CD14-positive monocyte (primary cell): Measurements from ENCODE around the gene SEMA3G. TPM values are rescaled to one million over a fixed set of nuclear protein-coding genes. Genes with fewer than 3 reads are reported as not detected.

ENCODE experiments used
- DNase-seq, 3 donors: peaks; one replicate each; pipeline ENCODE4 v3.0.0-alpha.2; 2011 to 2022
- H2AFZ ChIP-seq: 2 replicates; pipeline ENCODE4 v1.6.0; 2012; ENCODE audit warnings: mild to moderate bottlenecking, low read depth, low read length, inconsistent platforms; ENCODE audit not compliant: insufficient read depth, poor library complexity, severe bottlenecking
- H3K27ac ChIP-seq, 2 donors: 1 replicate in 1 of 2; 2 replicates in 1 of 2; pipeline ENCODE4 v1.5.1; 2012 to 2013; ENCODE audit warnings: low read length in 2 of 2, control low read depth in 1 of 2, inconsistent platforms in 1 of 2, low read depth in 1 of 2, mild to moderate bottlenecking in 1 of 2
- H3K27me3 ChIP-seq, 2 donors: one replicate each; pipeline versions ENCODE4 v1.6.0 to v1.6.1; 2011 to 2013; ENCODE audit warnings: low read length in 2 of 2; ENCODE audit not compliant: control insufficient read depth in 2 of 2, insufficient read depth in 2 of 2
- H3K36me3 ChIP-seq, 2 donors: replicated peaks in 1 of 2; 1 replicate in 1 of 2; 2 replicates in 1 of 2; pipeline versions ENCODE4 v1.5.1 to v1.6.1; 2012 to 2013; ENCODE audit warnings: low read length in 2 of 2, control low read depth in 1 of 2, inconsistent platforms in 1 of 2, mild to moderate bottlenecking in 1 of 2; ENCODE audit not compliant: insufficient read depth in 2 of 2, control insufficient read depth in 1 of 2
- H3K4me1 ChIP-seq, 2 donors: 1 replicate in 1 of 2; 2 replicates in 1 of 2; pipeline versions ENCODE4 v1.5.1 to v1.6.1; 2012 to 2013; ENCODE audit warnings: low read length in 2 of 2, control low read depth in 1 of 2, inconsistent platforms in 1 of 2, mild to moderate bottlenecking in 1 of 2, moderate library complexity in 1 of 2; ENCODE audit not compliant: insufficient read depth in 2 of 2, control insufficient read depth in 1 of 2
- H3K4me2 ChIP-seq: replicated peaks from 2 replicates; pipeline ENCODE3; 2012; ENCODE audit warnings: low read length, moderate library complexity, mild to moderate bottlenecking; ENCODE audit not compliant: poor library complexity, severe bottlenecking; ENCODE audit errors: extremely low read depth
- H3K4me3 ChIP-seq, 3 experiments: fragments of 200-600 bp in 1 of 3; sonication (generic) in 1 of 3; replicated peaks in 1 of 3; 1 replicate in 2 of 3; 2 replicates in 1 of 3; pipeline ENCODE4 v1.5.1; 2011 to 2013; ENCODE audit warnings: low read length in 3 of 3, mild to moderate bottlenecking in 3 of 3, control low read depth in 2 of 3, low read depth in 2 of 3, inconsistent platforms in 1 of 3, moderate library complexity in 1 of 3
- H3K79me2 ChIP-seq: 2 replicates; pipeline ENCODE4 v1.6.0; 2012; ENCODE audit warnings: mild to moderate bottlenecking, control low read depth, inconsistent platforms, low read length, moderate library complexity; ENCODE audit not compliant: insufficient read depth
- H3K9ac ChIP-seq: 2 replicates; pipeline ENCODE4 v1.6.0; 2017; ENCODE audit warnings: low read length, mild to moderate bottlenecking; ENCODE audit not compliant: insufficient read depth, poor library complexity, severe bottlenecking
- H3K9me3 ChIP-seq, 2 donors: replicated peaks in 1 of 2; 1 replicate in 1 of 2; 2 replicates in 1 of 2; pipeline versions ENCODE4 v1.5.1 to v1.6.1; 2012 to 2013; ENCODE audit warnings: low read length in 2 of 2, control low read depth in 1 of 2; ENCODE audit not compliant: control insufficient read depth in 1 of 2, insufficient read depth in 1 of 2
- H4K20me1 ChIP-seq: 2 replicates; pipeline ENCODE4 v1.6.0; 2012; ENCODE audit warnings: mild to moderate bottlenecking, low read length, control low read depth, moderate library complexity; ENCODE audit not compliant: insufficient read depth
- H3K27ac Mint-ChIP-seq, 7 donors: one replicate each; pipeline ENCODE4 v1.8.0; 2020; ENCODE audit warnings: mild to moderate bottlenecking in 7 of 7, mixed read lengths in 7 of 7, moderate library complexity in 6 of 7, inconsistent platforms in 2 of 7
- H3K27me3 Mint-ChIP-seq, 3 donors: one replicate each; pipeline ENCODE4 v1.8.0; 2021 to 2022; ENCODE audit warnings: low read depth in 3 of 3, mild to moderate bottlenecking in 3 of 3, mixed read lengths in 3 of 3, moderate library complexity in 3 of 3, inconsistent platforms in 1 of 3
- H3K36me3 Mint-ChIP-seq, 2 donors: one replicate each; pipeline ENCODE4 v1.8.0; 2020; ENCODE audit warnings: mixed read lengths in 2 of 2, inconsistent platforms in 1 of 2, mild to moderate bottlenecking in 1 of 2
- H3K4me1 Mint-ChIP-seq: one replicate; pipeline ENCODE4 v1.8.0; 2020; ENCODE audit warnings: mild to moderate bottlenecking, mixed read lengths
- H3K4me3 Mint-ChIP-seq, 2 donors: one replicate each; pipeline ENCODE4 v1.8.0; 2020; ENCODE audit warnings: mild to moderate bottlenecking in 2 of 2, mixed read lengths in 2 of 2, moderate library complexity in 1 of 2
- H3K9me3 Mint-ChIP-seq, 7 donors: one replicate each; pipeline ENCODE4 v1.8.0; 2020 to 2022; ENCODE audit warnings: mixed read lengths in 7 of 7, mild to moderate bottlenecking in 6 of 7, moderate library complexity in 6 of 7, inconsistent platforms in 2 of 7
- CTCF ChIP-seq: fragments of 200-600 bp; IDR thresholded peaks from one replicate; pipeline ENCODE4 v1.8.0; 2022; ENCODE audit warnings: antibody characterized with exemption, mild to moderate bottlenecking
- WGBS: methylation state at CpG from one replicate; pipeline ENCODE4 v1.1.5; 2013; ENCODE audit warnings: missing lambda C conversion rate; ENCODE audit not compliant: insufficient coverage; 5-methylcytosine and 5-hydroxymethylcytosine counted together
- intact Hi-C, 2 donors: fragments of 100-400 bp; cut with micrococcal nuclease; formaldehyde crosslinking; loops; one replicate each; pipeline versions ENCODE4 v1.15.0 to v1.15.1; 2023
- polyA plus RNA-seq, 3 donors: library from polyadenylated mRNA; depleted of rRNA in 1 of 3; unstranded in 2 of 3; stranded (reverse) in 1 of 3; fragments of 300-500 nt in 2 of 3; fragments of >200 nt in 1 of 3; fragmentation: Illumina TruSeq in 2 of 3; gene quantifications; 1 replicate in 2 of 3; 2 replicates in 1 of 3; pipeline ENCODE4 v1.2.3, GENCODE V29; 2012 to 2021

The SEMA3G gene
- polyA plus RNA-seq, 3 donors: 0.03 TPM; not detected in 2

- Histone ChIP-seq H3K4me3 (no peak overlapping the region), H3K79me2 (no peaks in the 10 kb centered on the region), H3K4me2 (no peak overlapping the region), H3K9me3 (no peaks in the 10 kb centered on the region), H3K27me3 (no peaks in the 10 kb centered on the region), H3K27ac (no peak overlapping the region), H3K36me3 (peaks cover 76 to 86% of the 10 kb centered on the region in 2 donors), H4K20me1 (peaks cover 9% of the 10 kb centered on the region), H3K4me1 (no peaks in the 10 kb centered on the region), H3K9ac (no peak overlapping the region), H2AFZ (no peak overlapping the region)
- Mint-ChIP-seq H3K36me3 (peaks cover 66 to 85% of the 10 kb centered on the region in 2 donors), H3K27ac (peak overlapping the region in 4 of 7 donors; percentile 26 to 30 (median 27)), H3K9me3 (peaks cover 0 to 2% (median 0%) of the 10 kb centered on the region in 7 donors), H3K4me3 (no peak overlapping the region), H3K27me3 (no peaks in the 10 kb centered on the region), H3K4me1 (no peaks in the 10 kb centered on the region)
- no peak for DNase-seq
- 100% methylated on average over 1 of the region's 1 CpG for WGBS
- intact Hi-C loops: loop anchor here in 1 of 2 donors (2.0 to 10.0 kb wide), 2 partner anchors 19 to 117 kb away; partner anchors contain the start of gene GLYCTK
- TF ChIP-seq CTCF: no peak
Observed at GRCh38 chr3:52401551-52401950, 43.4 kb downstream of the SEMA3G start.

- peak overlapping the region in 2 of 7 donors; percentile 26 to 64 for H3K27ac Mint-ChIP-seq
- H3K9me3 ChIP-seq: no peaks in the 10 kb centered on the region
- intact Hi-C loops: loop anchor here in 1 of 2 donors (2.0 to 10.0 kb wide), 2 partner anchors 20 to 116 kb away; partner anchors contain the start of gene GLYCTK
- TF ChIP-seq CTCF: no peak
- no peak overlapping the region for H3K4me3 ChIP-seq
- no peaks in the 10 kb centered on the region for H3K4me1 Mint-ChIP-seq
- H3K79me2 ChIP-seq: no peaks in the 10 kb centered on the region
- H3K36me3 ChIP-seq: peaks cover 71 to 81% of the 10 kb centered on the region in 2 donors
- H3K27me3 ChIP-seq: no peaks in the 10 kb centered on the region
- no peak overlapping the region for H3K9ac ChIP-seq
- peaks cover 0 to 2% (median 0%) of the 10 kb centered on the region in 7 donors for H3K9me3 Mint-ChIP-seq
- H3K4me1 ChIP-seq: no peaks in the 10 kb centered on the region
- H3K27me3 Mint-ChIP-seq: no peaks in the 10 kb centered on the region
- no CpG with 5 or more reads among the region's 1 CpG for WGBS
- no peak overlapping the region for H2AFZ ChIP-seq
- peaks cover 9% of the 10 kb centered on the region for H4K20me1 ChIP-seq
- no peak for DNase-seq
- H3K4me2 ChIP-seq: no peak overlapping the region
- no peak overlapping the region for H3K4me3 Mint-ChIP-seq
- no peak overlapping the region for H3K27ac ChIP-seq
- peaks cover 63 to 84% of the 10 kb centered on the region in 2 donors for H3K36me3 Mint-ChIP-seq
Observed at GRCh38 chr3:52401021-52401420, 43.9 kb downstream of the SEMA3G start.
